Activated CD8-positive, alpha-beta memory T cell treated with anti-CD3 and anti-CD28 coated beads, Interleukin-2, amount 50 U/mL, for 48 hours (primary cell): ENCODE results near the gene SIRPB2.

Experiments
- DNase-seq: peaks from one replicate; pipeline ENCODE4 v3.0.0-alpha.2; 2020

The SIRPB2 gene

GRCh38 chr20:1469925-1470571, 21.2 kb downstream of the SIRPB2 start:
- DNase-seq, result no peak

DNA sequence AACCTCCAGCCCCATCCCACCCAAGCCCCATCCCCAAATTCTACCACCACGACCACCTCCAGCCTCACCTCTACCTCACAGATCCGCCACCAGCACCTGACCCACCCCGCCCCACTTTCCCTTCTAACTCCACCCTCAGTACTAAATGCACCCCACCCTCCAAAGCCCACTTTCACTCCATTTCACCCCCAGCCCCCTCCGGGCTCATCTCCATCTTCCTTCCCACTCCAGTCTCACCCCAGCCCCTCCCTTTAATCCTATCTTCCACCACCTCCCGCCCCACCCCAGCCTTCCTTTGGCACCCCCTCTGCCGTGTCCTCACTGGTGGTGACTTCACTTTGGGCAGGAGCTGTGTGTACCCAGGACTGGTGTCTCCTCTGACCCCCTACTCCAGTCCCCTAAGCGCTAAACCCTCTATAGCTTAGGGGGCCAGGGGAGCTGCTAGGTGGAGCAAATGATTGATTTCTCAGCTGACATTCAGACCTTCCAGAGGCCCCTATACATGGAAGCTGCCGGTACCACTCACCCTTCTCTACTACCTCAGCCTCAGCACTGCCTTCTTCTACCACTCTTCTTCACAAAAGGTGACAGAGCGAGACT, 21.8 kb downstream of the SIRPB2 start:
- DNase-seq, result no peak

DNA sequence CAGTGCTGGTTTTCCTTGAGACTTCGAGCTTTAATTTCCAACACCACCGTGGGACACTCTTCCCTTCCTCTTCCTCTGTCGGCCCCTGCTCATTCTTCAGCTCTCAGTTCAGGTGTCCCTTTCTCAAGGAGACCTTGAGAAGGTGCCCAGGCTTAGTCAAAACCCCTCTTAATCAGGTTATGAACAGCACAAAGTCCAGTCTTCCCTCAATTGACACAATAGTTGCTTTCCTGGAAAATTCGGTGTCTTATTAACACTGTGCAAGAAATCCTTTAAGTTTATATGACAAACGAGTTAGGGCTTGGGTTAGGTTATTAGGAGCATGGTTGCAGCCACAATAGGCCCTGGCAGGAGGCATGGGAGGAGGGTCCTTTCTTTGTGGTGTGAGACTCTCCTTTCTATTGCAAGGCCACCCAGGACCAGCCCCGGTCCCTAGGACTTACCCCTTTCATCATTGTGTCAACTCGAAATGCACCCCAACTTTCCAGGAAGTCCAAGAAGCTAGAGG, 23.0 kb downstream of the SIRPB2 start:
- no peak for DNase-seq

- DNase-seq, result peak; percentile 59
Measured at GRCh38 chr20:1467355-1468116, 23.7 kb downstream of the SIRPB2 start.

DNA sequence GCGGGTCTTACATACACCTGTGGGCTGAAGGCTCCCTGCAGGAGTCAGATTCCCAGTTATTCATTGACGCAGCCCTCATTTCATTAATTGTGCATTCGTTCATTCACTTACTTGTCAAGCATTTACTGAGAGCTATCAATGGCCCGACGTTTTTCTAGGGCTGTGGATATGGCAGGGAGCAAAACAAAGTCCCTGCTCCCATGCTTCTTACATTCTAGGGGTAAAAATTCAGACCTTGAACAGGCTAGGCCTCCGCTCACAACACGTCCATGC, 24.2 kb downstream of the SIRPB2 start:
- no peak for DNase-seq

- peak; percentile 99 for DNase-seq
Measured at GRCh38 chr20:1466211-1467081, 24.8 kb downstream of the SIRPB2 start, which contains the start of gene NSFL1C. Gene NSFL1C (minus strand): TSS chr20:1466849. CDS start chr20:1466824, 25 bp downstream.

DNA sequence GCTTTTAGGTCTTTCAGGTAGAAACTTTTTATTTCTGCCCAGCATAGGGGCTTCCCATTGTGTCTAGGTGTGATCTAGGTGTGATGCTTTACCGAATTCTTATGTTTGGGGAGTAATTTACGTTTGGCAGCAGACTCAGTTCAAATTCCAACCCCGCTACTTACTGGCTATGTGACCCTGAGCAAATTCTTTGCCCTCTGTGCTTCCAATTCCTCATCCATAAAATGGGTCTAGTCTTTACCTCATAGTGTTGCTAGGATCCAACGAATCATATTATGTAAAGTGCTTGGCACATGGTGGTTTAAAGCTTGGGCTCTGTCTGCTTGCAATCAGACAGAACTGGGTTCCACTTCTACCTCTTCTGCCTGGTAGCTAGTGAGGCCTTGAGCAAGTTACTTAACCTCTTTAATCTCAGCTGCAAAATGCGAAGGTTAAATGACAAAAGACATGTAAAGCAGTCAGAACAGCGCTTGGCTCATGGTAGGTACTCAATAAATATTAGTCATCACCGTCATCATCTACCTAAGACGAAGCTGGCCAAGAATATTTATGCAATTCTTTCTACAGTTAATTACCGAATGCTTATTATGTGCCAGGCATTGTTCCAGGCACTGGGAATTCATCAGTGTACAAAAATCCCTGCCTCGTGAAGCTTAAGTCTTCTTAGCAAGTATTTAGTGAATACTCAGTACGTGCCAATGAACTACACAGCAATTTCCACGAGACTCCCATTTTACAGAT, 25.6 kb downstream of the SIRPB2 start:
- no peak for DNase-seq

- no peak for DNase-seq
Measured at GRCh38 chr20:1463971-1464570, 27.1 kb downstream of the SIRPB2 start.

DNA sequence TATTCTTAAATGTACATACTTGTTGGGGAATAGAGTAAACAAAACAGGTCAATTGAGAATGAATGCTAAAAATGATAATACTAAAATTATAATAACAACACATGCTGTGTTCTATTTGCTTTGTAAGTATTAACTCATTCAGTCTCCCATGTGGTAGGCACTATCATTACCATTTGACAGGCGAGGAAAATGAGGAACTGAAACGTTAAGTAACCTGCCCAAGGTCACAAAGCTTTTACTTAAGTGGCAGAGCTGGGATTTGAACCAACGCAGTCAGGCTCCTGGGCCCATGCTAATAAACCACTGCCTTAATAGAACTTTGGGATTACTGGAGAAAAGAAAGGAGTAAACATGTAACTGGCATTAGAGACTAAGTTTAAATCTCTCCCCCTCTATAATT, 28.4 kb downstream of the SIRPB2 start:
- DNase-seq, result no peak

DNA sequence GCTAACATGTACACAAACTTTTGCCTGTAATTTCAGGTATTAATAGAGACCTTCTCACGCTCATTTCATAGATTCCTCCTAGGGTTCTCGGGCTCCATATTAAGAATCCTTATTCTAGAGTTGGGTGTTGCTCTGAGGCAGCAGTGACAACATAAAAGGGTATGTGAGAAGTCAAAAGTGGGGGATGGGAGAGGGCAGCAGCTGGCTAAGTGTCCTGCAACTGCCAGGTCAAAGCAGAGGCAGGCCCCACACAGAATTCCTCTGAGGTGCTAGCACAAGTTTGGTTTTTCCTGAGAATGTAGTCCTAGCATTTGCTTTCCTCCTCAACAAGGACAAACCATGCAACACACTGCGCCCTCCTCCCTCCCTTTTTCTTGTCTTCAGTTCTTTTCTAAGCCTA, 29.2 kb downstream of the SIRPB2 start:
- no peak for DNase-seq

GRCh38 chr20:1460275-1460674, 30.9 kb downstream of the SIRPB2 start:
- no peak for DNase-seq

GRCh38 chr20:1457992-1458391, 33.2 kb downstream of the SIRPB2 start:
- DNase-seq, result no peak

DNA sequence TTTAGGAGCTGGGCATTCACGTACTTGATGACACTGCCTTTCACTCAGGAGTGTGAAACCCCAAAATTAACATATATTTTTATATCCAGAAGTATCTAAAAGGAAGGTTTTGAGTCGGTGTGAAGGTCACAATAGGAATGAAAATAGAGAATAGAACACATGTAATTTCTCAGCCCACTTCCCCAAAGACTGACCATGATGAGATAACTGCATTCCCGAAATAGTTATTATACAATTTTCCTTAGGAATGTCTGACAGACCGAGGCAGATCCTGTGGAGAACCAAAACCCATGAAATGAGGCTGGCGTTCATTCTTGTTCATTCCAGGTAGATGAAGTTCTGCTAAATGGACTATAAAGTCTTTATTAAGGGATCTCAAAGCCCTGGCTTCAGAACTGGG, 34.9 kb downstream of the SIRPB2 start:
- no peak for DNase-seq

DNA sequence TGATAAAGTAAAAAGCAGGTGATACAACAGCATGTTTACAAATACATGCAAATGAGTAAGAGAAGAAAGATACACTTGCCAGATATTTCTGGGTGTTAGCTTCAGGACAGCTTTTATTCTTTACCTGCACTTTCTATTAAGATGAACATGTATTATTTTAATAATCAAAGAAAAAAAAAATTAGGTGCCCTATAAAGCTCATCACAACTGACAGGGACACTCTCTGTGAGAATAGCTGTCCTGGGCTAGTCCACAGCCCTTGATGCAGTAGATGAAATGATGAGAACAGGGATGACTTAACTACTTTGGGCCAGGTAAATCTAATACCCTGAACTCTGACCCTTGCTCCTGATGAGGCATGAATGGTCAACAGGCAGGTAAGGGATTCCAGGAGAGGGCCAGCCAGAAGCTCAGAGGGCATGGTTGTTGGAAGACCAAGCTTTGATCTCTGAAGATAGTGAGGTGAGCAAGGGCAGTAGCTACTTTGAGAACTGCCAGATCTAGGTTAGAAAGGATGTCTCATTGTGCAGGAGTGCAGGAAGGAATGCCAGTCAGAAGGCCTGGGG, 40.2 kb downstream of the SIRPB2 start:
- DNase-seq, result no peak

- DNase-seq, result no peak
Measured at GRCh38 chr20:1449370-1449769, 41.9 kb downstream of the SIRPB2 start.

GRCh38 chr20:1448081-1448620, 43.1 kb downstream of the SIRPB2 start:
- no peak for DNase-seq

DNA sequence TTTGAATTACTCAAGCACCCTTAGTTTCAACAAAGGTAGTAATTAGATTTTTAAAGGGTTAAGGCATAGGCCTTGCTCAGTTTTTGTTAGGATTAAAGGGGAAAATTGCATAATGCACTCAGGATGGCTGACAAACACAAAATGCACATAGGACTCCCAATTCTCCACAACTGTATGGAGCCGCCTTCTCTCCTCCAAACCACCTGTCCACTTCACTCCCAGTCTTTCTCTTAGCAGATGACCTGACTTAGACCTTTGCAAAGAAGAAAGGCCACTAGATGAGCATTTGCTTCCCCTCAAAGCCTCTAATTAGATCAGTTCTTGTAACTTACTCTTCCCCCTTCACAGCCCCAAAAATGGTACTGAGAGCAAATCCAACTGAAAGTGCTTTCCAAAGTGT, 44.7 kb downstream of the SIRPB2 start:
- DNase-seq, result no peak

- DNase-seq, result no peak
Measured at GRCh38 chr20:1443085-1443484, 48.1 kb downstream of the SIRPB2 start.

GRCh38 chr20:1442304-1442703, 48.9 kb downstream of the SIRPB2 start:
- DNase-seq, result no peak

GRCh38 chr20:1441133-1441532, 50.1 kb downstream of the SIRPB2 start:
- no peak for DNase-seq

DNA sequence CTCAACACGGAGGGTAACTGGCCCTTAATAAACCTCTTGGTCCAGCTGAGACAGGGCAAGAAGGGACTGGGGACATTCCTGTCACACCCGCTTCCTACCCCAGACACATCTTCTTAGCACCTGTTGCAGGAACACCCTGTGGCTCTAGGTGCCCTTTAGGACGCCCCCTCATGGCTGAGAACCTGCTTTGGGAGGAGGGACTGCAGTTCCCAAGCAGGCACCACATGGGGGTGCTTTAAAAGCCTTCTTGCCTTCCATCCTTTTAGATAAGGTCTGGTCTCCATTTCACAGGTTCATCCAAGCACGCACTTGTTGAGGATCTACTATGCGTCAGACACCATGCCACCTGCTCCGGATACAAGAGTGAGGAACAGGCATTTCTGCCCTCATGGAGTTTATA, 51.2 kb downstream of the SIRPB2 start:
- DNase-seq, result no peak
